Posterior cingulate gyrus (tissue), 11 donors: ENCODE results near the gene ARMS2.
A peak's percentile ranks its signal among the peaks of the same experiment; 100 is the strongest.

Experiments used
- DNase-seq, 10 donors: peaks; one replicate each; pipeline versions ENCODE4 v3.0.0 to v3.0.0-alpha.2; 2020 to 2021; ENCODE audit warnings: mixed read lengths in 3 of 10
- intact Hi-C: fragments of 100-400 bp; cut with DNase I; formaldehyde crosslinking; loops from one replicate; pipeline ENCODE4 v1.15.1; 2023

ARMS2 gene

GRCh38 chr10:122487174-122487765, 32.8 kb downstream of the ARMS2 start:
- DNase-seq = peak in 4 of 10 donors; percentile 42 to 83 (median 77)
- intact Hi-C loops = no loop called here

- DNase-seq = peak in 2 of 10 donors; percentile 14 to 41
- intact Hi-C loops = no loop called here
Observed at GRCh38 chr10:122490268-122490667, 35.8 kb downstream of the ARMS2 start.

GRCh38 chr10:122490786-122491680, 36.6 kb downstream of the ARMS2 start:
- intact Hi-C loops = no loop called here

DNA sequence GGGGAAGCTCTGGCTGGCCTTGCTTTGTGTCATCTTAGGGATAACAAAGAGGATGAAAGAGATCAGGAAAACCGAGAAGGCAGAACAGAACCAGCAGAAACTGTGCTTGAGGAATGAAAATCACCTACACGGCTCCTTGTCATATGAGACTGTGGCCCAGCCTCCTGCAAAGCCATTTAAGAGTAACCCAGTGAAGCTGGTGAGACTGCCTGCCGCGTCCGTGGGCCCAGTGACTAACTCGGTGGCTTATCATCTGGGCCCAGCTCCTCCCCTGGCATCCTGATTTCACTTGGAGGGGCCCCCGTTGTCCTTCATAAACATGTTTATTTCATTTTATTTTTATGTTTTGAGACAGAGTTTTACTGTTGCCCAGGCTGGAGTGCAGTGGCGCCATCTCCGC, 37.6 kb downstream of the ARMS2 start:
- peak in 2 of 10 donors; percentile 15 to 33 for DNase-seq
- intact Hi-C loops = no loop called here

More at GRCh38 chr10:122490786-122491680, 36.6 kb downstream of the ARMS2 start:
- peak in 4 of 10 donors; percentile 16 to 80 (median 47) for DNase-seq

- DNase-seq = peak in 3 of 10 donors; percentile 16 to 71 (median 70)
- intact Hi-C loops = no loop called here
Observed at GRCh38 chr10:122492999-122493481, 38.6 kb downstream of the ARMS2 start.

DNA sequence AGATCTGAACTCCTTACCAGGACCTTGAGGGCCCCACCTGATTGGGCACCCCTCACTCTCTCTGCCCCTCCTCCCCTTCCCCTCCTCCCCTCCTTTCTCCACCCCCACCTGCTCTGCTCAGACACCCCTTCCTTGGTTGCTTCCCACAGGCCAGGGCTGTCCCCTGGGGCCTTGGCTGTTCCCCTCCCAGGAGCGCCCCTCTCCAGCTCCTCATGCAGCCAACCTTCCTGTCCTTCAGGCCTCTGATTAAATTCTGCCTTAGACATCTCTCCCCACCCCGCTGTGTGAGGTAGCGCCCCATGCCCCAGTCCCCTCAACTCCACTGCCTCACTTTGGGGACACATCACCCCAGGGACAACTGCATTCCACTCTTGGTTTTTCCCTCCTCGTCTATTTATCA, 39.3 kb downstream of the ARMS2 start:
- intact Hi-C loops = no loop called here
- DNase-seq = peak in 3 of 10 donors; percentile 0 to 62 (median 43)

DNA sequence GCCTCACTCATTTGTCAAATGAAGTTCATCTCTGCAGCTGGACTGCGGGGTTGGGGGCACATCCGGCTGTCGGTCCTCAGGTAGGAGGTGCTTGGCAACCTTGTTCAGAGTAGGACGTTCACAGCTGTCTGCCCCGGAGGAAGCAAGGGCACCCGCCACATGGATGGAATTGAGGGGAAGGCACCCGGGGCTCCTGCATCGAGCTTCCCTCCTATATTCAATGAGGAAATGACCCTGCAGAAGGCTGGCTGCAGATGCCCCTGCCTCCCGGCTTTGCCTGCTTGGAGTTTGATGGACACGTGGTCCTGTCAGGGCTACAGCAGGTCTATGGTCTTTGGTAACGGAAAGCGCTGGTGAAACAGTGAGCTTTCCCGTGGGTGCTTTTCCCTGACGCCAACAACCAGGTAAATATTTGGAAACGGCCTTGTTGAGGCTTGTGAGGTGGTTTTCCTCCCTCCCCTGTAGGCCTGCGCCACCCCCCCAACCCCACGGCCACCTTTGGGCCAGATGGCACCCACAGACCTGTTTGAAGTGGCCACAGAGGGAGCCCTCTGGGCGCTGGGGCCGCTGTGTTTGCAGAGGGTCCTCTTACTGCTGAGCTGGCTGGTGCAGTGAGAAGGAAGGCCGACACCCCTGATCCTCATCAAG, 39.8 kb downstream of the ARMS2 start:
- intact Hi-C loops = no loop called here
- DNase-seq = peak in 3 of 10 donors; percentile 14 to 82 (median 75)

GRCh38 chr10:122494833-122495232, 40.4 kb downstream of the ARMS2 start:
- intact Hi-C loops = loop anchor here (5.0 kb wide), 1 partner anchor 33 kb away; the partner anchor contains the start of gene HTRA1
- DNase-seq = peak in 3 of 10 donors; percentile 59 to 91 (median 90)

DNA sequence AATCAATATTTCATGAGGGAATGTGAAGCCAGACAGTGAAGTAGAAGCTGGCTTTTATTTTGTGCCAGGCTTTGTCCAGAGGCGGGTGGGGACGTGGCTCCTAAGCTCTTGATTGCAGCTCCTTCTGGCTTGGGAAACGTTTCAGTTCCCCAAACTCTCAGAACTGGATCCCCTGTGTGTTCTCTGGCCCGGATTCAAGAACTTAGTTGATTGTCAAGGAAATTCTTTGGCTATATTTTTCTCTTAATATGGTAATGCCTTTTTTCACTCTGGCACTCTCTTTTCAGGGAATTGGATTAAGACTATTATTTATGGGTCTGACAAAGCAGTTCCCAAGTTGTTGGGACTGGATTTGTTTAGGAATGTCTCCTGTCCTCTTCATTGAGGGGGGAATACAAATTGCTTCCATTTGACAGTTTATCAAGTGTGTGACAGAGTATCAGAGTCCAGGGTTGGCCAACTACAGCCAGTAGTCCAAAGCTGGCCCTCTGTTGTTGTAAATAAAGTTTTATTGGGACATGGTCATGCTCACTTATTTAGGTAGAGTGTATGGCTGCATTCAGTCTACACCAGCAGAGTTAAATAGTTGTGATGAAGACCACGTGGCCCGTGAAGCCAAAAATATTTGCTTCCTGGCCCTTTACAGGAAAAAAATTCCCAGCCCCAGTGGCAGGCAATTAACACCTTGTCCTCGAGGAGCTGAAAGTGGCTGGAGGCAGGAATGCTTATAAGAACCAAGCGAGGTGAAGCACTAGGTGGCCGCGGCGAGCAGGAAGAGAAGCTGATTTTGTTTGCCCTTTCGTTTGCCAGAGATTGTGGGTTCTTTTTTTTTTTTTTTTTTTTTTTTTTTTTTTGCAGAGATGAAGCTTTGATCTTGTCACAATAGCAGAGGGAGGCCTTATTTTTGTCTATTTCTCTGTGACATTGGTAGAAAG, 41.2 kb downstream of the ARMS2 start:
- intact Hi-C loops = loop anchor here (5.0 kb wide), 1 partner anchor 33 kb away; the partner anchor contains the start of gene HTRA1
- DNase-seq = peak in 2 of 10 donors; percentile 64 to 67

- DNase-seq = peak in 2 of 10 donors; percentile 26 to 29
- intact Hi-C loops = loop anchor here (5.0 kb wide), 1 partner anchor 35 kb away; the partner anchor contains the start of gene HTRA1
Observed at GRCh38 chr10:122497241-122497640, 42.8 kb downstream of the ARMS2 start.

DNA sequence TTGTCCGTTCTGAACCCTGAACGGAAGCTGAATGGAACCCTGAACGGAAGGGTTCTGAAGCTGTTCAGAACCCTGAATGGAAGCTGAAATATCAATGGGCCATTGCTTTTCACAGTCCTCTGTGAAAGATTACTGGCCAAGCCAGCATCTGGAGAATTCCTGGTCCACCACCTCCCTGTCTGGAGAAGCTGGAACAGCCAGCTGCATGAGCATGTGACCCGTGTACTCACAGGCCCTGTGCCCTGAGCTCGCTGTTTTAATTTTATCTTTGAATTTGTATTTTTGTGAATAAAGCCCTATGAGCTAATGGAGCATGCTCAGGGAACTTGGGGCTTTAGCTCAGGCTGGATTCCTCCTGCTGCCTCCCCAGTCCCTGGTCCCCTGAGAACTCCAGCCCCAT, 44.1 kb downstream of the ARMS2 start:
- peak in 4 of 10 donors; percentile 29 to 91 (median 68) for DNase-seq
- intact Hi-C loops = loop anchor here (5.0 kb wide), 1 partner anchor 36 kb away; the partner anchor contains the start of gene HTRA1

GRCh38 chr10:122499012-122499411, 44.6 kb downstream of the ARMS2 start:
- DNase-seq = peak in 2 of 10 donors; percentile 61 to 75
- intact Hi-C loops = loop anchor here (5.0 kb wide), 1 partner anchor 37 kb away; the partner anchor contains the start of gene HTRA1

- intact Hi-C loops = loop anchor here (5.0 kb wide), 1 partner anchor 37 kb away; the partner anchor contains the start of gene HTRA1
- DNase-seq = peak in 2 of 10 donors; percentile 82 to 83
Observed at GRCh38 chr10:122499491-122499941, 45.1 kb downstream of the ARMS2 start.

GRCh38 chr10:122500194-122500593, 45.7 kb downstream of the ARMS2 start:
- intact Hi-C loops = no loop called here
- no peak for DNase-seq

DNA sequence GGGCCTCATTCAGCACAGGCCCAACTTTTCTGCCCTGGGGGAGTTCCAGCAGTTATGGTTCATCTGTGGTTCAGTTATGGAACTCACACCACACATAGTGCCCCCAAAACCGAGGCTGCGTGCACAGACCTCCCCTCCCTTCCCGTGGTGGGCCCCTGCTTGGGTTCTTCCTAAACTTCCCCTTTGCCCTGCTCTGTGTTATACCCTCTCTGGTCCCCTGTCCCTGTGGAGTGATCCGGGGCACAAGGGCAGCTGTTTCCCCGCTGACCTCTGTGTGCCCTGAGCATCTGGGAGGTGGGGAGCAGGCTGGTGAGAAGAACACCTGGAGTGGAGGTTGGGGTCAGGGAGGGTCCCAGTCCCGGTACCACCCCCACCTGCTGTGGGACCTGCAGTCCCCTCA, 46.3 kb downstream of the ARMS2 start:
- peak in 1 of 10 donors; percentile 66 for DNase-seq
- intact Hi-C loops = no loop called here

- peak in 1 of 10 donors; percentile 67 for DNase-seq
- intact Hi-C loops = no loop called here
Observed at GRCh38 chr10:122503012-122503411, 48.6 kb downstream of the ARMS2 start.

GRCh38 chr10:122503886-122504609, 49.6 kb downstream of the ARMS2 start:
- intact Hi-C loops = no loop called here
- DNase-seq = peak in 1 of 10 donors; percentile 79

DNA sequence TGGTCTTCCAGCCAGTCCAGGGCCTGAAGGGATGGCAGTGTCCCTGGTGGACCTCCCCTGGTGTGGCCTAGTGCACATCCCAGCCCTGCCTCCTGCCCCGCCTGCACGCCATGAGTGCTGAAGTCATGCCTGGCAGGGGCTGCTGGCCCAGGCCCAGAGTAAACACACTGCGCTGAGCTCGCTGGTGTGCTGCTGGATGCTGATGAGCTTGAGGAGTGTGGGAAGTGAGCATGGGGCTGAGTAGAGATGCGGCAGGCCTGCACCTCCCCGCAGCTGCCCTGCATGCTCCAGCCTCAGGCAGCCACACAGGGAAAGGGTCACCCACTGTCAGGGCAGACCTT, 50.1 kb downstream of the ARMS2 start:
- DNase-seq = peak; percentile 86 to 99 (median 92)
- intact Hi-C loops = no loop called here
